ENCODE measurements around the gene TRABD.

TRABD gene

DNA sequence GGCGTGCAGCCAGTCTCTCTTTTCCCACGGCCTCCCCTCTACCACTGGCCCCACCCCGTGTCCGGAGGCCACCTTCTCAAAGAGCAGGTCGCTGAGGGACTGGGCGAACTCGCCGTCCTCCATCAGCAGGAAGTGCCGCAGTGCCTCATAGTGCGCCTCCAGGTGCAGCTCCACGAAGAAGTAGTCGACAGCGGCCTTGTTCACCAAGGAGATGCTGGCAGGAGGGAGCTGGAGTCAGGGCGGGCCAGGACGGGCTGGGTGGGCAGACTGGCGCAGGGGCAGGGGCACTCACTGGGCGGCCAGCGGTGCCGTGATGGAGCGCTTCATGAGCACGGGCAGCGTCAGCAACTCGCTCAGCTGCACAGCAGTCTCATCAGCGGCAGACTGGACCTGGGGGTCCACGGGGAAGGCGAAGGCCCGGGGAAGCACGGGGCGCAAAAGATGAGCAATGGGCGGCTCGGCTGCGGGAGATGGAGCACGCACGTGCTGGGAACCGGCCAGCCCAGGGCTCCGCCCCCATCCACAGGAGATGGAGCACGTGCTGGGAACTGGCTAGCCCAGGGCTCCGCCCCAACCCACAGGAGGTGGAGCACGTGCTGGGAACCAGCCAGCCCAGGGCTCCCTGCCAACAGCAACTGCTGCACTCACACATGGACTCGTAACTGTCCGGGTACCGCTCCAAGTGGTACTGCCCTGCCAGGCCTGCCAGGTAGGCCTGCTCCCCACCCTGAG lies 33.4 kb downstream of the TRABD start:
- no peak for DNase-seq (ENCODE audit: low read depth)

DNA sequence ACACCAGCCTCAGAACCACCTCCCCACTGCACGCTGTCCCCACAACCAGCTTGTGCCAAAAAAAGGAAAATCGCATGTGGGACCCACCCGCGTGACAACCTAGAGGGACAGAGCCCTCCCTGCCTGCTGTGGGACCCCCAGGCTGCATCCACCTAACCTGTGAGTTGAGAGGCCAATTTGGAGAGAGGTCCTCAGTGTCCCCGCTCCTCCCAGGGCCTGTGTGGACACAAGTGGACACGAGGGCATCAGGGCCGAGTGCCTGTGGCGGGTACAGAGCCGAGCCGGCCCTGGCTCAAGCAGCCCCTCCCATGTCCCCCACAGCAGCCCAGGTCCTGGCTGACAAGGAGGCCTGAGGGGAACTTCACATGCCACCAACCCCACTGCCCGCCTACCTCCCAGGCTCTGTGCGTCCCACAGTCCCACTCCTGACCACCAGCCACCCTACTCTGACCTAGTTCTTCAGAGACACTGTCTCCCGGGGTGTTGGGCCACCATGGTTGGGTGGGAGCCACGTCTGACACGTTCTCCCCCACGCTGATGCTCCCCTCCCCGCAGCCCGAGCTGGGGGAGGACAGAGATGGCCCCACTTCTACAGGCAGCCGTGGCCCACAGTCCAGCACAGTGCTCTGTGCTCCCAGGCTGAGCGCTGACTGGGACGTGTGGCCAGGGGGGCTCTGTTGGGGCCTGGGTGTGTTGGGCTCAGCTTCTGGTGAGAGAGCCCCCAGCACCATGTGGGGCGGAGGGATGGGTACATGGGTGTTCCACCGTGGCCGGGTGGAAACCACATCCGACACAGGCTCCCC lies 34.3 kb downstream of the TRABD start:
- no peak for DNase-seq (ENCODE audit: low read depth)

DNA sequence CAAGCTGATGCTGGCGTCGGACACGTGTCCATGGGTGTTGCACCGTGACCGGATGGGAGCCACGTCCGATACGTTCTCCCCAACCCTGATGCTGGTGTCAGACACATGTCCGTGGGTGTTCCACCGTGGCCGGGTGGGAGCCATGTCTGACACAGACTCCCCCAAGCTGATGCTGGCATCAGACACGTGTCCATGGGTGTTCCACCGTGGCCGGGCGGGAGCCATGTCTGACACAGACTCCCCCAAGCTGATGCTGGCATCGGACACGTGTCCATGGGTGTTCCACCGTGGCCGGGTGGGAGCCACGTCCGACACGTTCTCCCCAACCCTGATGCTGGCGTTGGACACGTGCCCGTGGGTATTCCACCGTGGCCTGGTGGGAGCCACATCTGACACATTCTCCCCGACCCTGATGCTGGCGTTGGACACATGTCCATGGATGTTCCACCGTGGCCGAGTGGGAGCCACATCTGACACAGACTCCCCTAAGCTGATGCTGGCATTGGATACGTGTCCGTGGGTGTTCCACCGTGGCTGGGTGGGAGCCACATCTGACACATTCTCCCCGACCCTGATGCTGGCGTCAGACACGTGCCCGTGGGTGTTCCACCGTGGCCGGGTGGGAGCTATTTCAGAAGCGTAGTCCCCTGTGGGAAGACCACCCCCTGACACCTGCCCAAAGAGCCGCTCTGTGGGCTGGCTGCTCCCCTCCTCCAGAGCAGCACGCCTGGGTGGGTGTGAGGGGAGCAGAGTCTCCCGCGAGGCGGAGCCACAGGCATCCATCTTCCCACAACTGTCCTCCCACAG lies 35.1 kb downstream of the TRABD start:
- no peak for DNase-seq (ENCODE audit: low read depth)

DNA sequence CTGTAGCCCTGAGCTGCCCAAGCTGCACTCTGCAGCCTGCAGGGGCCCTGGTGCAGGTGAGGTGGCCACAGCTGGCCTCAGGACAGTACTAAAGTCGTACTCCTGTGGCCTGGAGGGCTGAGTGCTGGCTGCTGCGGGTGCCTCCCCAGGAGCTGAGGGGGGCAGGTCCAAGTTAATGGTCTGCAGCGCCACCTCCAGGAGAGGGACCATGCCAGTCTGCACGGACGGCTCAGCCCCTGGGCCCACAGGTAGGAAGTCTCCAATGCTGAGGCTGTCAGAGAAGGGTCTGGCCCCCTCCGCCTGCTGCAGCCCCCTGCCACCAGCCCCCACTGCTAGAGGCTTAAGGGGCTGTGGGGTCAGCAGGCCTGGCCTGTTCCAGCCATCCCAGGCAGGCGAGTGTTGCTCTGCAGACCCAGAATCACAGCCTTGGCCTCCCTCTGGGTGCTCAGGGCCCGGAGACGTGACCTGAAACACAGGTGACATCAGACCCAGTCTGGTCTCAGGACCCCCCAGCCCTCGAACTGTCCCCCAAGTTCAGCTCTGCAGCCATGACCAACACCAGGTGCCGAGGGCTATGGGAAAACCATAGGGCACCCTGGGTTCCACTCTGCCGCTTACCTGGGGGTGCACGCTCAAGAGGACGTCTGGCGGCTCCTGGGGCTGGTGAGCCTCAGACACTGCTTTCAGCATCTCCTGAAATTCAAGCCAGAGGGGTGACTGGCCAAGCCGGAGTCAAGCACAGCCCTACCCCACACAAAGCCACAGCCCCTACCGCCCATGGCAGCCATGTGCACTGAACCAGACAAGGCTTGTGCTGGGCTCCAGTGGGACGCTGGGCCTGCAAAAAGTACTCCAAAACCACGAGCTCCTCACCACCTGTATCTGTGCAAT lies 35.9 kb downstream of the TRABD start:
- no peak for DNase-seq (ENCODE audit: low read depth)

DNA sequence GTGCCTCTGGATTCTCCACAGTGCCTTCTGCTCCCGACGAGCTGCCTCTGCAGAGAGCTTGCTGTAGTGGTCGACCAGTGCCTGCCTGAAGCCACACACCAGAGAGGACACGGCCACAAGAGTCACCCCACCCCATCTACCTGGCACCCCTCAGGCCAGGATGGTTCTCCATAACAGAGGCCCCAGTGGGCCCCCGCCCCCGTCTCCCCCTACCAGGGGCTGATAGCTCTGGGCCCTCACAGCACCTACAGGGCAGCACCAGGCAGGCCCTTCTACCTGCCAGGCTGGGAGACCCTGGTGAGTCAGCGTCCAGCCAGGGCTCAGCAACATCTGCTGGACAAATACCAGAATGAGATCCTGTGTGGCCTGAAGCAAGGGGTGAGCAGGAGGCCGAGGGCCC lies 36.8 kb downstream of the TRABD start:
- DNase-seq (ENCODE audit: low read depth): no peak

DNA sequence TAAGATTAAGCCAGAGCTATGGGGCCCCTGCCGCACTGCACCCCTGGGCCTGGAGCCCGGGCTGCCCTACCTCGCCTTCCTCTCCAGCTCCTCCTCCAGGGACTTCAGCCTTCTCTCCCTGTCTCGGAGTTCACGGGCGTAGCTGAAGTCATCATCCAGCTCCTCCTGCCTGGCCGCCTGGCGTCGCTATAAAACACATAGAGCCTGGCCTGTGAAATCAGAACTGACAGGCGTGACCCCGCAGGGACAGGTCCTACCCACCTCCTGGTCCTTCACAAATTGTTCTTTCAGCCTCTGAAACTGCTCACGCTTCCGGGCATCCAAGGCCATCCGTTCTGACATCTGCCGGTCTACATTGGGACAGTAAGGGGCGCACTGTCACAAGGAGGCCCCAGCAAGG lies 38.4 kb downstream of the TRABD start:
- no peak for DNase-seq (ENCODE audit: low read depth)

DNA sequence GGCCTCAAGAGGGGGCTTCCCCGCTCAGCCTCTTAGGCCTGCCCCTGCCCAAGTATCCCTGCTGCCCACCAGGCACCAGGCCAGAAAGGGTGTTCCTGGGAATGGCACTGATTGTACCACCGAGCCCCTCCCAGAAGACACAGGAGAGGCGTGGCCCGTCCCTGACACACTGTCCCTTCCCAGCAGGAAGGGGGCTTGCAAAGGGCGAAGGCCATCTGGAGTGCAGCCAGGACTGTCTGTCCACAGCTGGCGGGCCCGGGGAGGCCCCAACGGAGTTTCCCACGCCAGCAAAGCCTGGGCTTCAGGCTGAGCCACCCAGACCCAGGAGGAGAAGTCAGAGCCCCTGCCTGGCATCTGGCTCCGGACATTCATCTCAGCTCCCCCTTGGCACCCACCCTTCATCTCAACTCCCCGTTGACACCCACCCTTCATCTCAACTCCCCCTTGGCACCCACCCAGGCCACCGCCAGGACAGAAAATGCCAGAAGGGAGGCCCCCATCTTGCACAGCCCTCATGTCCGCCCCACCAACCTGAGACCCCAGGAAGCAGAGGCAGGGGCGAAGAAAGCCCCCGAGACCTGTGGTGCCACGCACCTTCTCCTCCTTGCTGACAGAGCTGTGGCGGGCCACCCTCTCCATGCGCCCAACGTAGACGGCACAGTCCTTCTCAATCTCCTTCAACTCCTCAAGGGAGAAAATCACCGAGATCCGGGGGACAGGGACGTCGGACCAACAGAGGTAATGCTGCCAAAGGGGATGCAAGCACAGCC lies 39.7 kb downstream of the TRABD start:
- no peak for DNase-seq (ENCODE audit: low read depth)

DNA sequence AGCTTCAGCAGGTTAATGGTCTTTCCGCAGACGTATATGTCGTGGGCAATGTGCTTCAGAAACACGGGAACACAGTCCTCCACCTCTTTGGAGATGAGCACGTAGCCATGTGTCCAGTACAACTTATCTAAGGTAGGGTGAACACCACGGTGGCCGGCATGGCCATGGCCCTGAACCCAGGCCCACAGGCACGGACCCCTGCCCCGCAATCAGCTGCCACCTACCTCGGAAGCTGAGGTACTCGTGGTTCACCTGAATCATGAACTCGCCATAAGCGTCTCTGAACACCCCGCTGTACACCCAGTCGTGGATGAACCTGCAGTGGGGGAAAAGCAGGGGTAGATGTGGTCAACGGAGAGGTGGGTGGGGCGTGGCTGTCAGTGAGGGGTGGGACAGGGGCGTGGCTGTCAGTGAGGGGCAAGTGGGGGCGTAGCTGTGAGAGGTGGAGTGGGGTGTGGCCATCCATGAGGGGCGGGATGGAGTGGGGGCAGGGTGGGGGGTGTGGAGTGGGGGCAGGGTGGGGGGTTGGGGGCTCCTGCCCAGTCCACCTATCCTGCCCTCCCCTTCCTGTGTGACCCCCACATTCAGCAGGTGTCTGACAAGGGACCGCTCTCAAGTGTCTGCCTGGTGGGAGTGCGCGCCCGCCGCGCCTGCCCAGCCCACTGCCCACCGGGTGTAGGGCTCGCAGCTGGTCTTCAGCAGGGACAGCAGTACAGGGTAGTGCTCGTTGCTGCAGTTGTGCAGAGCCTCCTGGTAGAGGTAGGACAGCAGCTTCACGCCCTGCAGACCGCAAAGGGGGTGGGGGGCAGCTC lies 40.6 kb downstream of the TRABD start:
- no peak for DNase-seq (ENCODE audit: low read depth)

DNA sequence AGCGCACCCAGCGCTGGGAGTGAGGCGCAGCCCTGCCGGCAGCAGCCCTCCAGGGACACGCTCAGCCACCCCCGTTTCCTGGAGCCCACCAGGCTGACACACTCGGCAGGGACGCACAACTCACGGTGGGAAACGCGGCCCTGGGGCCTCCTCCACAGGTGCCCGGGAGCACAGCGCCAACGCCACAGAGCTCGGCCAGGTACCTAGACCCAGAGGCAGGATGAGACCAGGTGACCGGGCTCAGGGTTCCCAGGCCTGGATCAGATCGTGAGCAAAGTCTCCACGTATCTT lies 41.1 kb downstream of the TRABD start:
- no peak for DNase-seq (ENCODE audit: low read depth)

DNA sequence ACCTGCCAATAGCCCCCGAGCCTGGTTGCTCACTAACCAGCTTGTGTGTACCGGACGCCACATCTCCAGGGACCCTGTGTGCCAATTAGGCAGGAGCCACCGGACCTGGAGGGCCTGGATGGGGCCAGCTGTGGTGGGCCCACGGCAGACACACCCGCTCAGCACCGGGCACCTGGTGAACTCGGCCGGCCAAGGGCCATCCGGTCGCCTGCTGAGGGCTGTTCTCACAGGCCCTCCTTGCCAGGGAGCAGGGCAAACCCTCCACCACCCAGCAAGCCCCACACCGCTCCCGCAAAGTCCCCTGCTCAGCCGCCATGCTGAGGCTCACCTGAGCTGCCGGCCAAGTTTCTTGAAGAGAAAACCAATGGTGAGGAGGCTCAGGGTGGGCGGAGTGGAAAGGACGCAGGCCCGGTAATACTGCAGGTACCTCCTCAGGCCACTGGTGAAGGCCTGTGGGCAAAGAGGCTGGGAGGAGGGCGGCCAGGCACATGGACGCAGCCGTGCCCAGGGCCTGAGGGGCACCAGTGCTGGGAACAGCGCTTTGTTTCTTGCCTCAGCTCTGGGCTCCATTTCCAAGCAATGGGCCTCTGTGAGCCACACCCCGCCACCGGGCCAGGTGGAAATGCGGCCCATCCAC lies 42.0 kb downstream of the TRABD start:
- no peak for DNase-seq (ENCODE audit: low read depth)

DNA sequence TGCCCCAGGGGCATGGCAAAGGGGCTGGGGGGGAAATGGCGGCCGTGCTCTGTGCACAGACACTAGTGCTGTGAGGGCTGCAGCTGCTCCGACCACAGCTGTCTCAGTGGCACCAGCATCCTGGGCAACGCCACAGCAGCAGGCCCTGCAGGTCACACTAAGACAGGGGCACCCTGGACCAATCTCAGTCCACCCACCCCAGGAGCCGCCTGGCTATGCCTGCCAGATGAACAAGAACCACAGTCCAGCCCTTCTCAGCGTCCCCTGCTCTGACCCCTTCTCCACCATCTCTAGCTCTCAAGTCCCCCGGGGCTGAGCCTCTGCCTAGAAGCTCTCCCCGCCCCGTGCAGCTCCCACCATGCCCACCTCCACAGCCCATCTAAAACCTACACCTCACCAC lies 42.7 kb downstream of the TRABD start:
- DNase-seq (ENCODE audit: low read depth): no peak

DNA sequence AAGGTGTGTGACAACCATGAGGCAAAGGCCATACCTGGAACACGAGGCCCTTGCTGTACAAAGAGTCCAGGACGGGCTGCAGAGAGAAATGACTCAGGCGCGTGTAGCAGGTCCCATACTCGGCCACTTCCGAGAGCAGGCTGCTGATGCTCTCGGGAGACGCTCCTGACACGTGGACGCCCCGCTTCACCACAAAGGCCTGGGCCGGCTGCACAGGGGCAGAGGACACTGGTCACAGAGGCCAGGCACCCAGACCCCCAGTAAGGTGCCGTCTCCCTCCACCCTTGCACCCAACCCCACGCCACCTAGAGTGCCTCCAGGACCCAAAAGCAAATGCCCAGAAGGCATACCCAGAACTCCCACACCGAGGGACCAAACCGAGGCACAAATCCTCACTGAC lies 43.7 kb downstream of the TRABD start:
- DNase-seq (ENCODE audit: low read depth): no peak

DNA sequence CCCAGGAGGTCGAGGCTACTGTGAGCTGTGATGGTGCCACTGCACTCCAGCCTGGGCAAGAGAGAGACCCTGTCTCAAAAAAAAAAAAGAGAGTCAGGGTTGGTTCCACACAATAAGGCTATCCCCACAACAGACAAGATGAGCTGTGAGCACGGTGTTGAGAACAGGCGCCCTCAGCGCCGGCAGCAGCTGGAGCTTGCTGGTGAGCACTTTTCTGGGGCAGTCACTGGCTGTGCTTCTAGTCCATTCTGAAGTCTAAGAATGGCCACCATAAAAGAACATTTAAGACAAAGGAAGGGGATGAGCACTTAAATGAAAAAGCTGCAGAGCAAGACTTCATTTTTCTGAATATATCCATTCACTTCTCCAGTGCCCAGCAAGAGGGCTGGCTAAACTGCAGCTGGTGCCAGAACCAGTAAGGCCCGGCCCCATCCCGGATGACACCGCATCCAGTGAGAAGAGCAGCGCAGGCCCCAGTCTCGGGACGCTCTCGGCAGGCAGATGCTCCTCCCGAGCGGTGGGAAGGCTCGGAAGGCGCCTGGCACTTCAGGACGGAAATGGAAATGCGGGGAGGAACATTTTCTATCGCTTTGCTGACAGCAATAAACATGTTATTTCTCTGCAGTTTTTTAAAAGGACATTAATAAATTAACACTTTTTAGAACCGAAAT lies 46.9 kb downstream of the TRABD start:
- no peak for DNase-seq (ENCODE audit: low read depth)

DNA sequence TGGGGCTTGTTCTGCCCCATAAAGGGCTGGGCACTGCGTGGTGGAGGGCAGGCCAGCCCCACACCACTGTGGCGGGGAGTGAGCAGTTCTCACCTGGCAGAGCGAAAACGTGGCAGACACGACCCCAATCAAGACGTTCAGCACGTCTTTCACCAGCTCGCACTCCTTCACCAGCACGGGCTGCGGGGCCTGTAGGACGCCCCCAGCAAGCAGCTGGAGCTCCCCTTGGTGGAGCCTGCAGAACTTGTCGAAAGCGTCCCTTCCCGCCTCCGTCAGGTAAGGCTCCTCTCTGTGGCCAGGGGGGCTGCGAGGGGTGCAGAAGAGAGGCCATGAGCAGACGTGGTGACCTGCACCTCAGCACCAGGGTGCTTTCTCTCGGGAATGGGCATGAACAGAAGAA lies 47.5 kb downstream of the TRABD start:
- no peak for DNase-seq (ENCODE audit: low read depth)

DNA sequence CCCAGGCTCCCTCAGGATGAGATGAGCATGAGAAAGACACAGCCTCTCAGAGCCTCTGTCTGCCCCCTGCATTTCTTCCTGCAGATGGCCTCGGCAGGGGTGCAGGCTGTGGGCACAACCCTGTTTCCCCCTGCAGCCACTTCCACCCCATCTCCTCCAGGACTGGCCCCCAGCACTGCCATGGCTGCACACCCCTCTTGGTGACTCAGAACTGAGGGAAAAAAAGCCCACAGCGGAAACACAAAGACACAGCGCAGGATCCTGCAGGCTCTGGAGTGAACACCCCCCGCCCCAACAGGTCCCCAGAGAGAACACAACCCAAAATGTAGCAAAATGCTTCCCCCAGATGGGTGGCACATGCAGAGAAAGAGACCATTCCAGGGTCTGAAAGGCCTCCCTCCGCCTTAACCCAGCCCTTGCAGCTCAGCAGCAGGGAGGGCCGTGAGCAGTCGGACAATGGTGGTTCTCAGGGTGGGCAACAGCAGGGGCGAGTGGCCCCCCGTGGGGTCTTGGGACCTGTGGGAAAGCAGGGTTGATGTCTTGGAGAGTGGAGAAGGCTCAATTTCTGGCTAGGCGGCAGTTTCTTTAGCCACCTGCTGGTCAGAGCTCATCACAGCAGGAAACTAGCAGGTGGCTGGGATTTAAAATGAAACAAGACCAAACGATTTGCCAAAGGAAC lies 51.2 kb downstream of the TRABD start:
- no peak for DNase-seq (ENCODE audit: low read depth)

DNA sequence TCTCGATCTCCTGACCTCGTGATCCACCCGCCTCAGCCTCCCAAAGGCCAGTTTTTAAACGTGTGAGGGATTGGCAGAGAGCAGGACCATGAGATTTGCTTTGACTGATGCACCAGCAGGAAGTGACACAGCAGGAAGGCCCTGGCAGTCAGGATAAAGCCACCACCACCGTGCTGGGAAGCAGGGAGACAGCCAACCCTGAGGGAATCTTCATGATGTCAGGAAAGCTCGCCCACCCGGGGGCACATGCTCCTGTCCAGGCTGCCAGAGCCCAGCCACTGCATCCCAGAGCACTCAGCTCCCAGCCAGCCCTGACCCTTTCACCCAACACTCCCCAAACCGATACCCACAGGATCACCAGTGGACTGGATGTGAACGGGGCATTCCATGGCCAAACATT lies 53.0 kb downstream of the TRABD start:
- DNase-seq (ENCODE audit: low read depth): no peak

DNA sequence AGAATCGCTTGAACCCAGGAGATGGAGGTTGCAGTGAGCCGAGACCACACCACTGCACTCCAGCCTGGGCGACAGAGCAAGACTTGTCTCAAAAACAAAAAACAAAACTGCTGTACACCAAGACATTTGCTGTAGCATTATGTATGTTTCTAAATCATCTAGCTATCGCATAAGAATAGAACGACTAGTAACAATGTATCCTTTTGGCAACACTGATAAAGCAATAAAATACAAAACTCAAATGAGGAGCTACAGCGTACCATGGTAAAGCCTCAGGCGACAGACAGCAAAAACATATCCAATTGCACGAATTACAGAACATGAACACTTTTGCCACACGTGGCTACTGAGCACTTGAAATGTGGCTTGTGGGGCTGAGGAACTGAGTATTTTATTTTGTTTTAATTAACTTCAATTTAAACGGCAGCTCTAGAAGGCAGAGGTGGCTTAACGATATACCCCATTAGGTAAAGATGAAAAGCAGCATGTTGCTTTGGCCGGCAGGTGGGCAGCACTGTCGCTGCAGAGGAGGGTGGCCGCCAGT lies 56.8 kb downstream of the TRABD start:
- DNase-seq (ENCODE audit: low read depth): no peak

DNA sequence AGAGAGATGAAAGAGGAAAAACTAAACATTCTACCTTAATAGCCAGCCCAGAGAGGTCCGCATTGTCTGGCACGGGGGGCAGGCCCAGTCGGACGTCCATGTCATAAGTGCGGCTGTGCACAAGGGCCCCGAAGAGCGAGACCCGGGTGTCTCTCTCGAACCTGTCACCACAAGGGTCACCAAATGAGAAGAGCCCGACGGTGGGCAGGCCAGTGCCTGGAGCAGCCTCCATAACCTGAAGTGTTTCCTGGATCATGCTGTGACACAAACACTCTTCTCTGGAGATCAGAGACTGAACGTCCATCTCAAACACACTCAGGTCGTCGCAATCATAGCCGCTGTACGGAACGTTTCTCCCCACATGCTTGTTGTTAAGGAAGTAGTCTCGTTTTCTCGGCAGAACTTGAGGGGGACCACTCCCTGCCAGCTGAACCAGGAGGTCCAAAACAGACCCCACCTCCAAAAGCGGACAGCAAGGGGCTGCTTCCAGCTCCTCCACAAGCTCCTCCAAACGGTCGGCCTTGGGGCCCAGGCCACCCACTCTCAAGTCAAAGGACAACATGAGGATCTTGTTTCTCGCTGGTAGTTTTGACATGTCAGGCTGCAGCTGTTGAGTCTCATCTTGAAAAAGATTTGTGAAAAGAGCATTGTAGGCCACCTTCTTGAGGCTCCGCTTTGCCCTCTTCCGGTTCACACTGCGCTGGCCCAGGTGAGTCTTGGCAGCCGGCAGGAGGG lies 58.1 kb downstream of the TRABD start:
- no peak for DNase-seq (ENCODE audit: low read depth)
